ENCODE results near the gene PPP1R14B.

GRCh38 chr11:64229090-64229743, 17.5 kb downstream of the PPP1R14B start:
- TF ChIP-seq CTCF (IDR thresholded peaks at IDR 0.05) (no peak), POLR2AphosphoS5 (IDR thresholded peaks at IDR 0.05) (no peak), POLR2A (IDR thresholded peaks at IDR 0.05) (no peak)
